Activated CD4-positive, CD25-positive, alpha-beta regulatory T cell treated with anti-CD3 and anti-CD28 coated beads, Interleukin-2, amount 50 U/mL, for 72 hours (primary cell): ENCODE results near the gene NAPSA.
"Not testable (repeated sequence)": the region's sequence is repeated elsewhere in the genome, so short reads cannot be mapped to it uniquely, and the experiment has no call there.

Source experiments
- DNase-seq: peaks from one replicate; pipeline ENCODE4 v3.0.0; 2021

The NAPSA gene

DNA sequence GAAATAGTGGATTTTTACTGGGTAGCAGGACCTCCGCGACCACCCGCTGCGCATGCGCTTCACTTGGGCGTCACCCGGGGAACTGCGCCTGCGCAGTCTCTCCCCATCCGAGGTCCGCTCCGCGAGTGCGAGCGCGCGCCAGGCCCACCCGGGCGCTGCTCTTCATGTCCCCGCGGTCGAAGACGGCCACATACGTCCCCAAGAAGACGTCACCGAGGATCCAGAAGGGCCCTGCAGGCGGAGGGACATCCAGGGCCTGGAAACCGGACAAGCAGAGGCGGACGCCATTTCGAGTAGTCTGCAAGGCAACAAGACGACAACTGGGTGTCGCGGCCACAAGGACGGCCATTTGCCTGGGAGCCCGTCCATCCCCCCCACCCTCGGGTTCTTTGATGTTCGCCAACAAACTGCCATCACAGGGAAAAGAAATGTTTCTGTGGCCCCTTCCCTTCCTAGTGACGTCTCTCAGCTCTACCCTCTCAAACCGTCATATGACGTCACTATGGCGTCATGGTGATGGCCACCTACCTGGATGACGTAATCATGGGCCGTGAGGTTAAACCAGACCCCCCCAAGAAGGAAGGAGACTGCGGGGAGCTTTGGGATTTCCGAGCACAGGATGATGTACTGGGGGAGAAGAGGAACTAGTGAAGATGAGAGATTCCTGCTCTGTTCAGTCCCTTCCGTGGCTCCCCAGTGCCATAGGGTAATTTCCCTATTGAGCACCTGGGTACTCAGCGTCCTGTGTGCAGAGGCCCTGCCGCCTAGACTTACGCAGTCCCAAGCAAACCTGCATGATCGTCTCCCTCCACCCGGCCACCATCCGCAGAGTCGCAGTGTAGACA lies 6.7 kb downstream of the NAPSA start:
- DNase-seq = peak; percentile 79

DNA sequence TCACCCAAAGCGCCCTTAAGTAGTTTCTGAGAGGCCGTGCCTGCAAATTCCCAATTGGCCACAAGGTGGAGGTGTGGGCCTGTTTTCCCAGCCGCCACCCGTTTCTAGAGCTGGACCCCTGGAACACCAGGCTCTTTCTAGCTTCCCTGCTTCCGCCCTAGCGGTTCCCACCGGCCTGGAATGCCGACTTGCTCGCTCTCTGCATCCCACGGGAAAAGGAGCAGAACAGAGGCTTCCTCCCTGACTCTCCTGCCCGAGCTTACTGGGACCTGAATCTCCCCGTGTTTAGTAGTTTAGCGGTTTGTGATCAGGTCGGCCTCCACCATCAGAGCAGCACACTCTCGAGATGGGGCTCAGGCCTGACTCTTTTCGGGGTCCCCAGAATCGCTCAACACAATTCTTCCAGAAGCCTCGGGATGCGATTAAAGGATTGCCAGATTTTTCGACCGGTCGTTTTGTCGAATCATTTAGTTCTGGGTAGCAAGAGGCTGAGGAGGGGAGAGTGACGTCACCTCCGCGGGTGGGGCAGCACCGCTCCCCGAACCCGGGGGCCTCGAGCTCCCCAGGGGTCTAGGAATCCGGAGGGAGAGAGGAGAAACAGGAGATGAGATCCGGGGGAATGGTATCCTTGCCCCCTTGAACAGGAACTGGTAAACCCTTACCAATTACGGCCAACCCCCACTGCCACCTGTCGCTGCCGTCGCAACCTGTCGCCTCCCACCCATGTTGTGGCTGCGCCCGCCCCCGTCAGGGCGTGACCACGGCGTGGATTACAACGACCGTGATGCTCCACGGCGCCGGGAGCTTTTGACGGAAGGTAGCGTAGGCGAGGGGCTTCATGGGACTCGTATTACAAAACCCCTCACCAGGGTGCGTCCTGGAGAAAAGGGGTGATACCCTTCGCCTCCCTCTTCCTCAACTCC lies 8.0 kb downstream of the NAPSA start:
- DNase-seq = peak; percentile 81

DNA sequence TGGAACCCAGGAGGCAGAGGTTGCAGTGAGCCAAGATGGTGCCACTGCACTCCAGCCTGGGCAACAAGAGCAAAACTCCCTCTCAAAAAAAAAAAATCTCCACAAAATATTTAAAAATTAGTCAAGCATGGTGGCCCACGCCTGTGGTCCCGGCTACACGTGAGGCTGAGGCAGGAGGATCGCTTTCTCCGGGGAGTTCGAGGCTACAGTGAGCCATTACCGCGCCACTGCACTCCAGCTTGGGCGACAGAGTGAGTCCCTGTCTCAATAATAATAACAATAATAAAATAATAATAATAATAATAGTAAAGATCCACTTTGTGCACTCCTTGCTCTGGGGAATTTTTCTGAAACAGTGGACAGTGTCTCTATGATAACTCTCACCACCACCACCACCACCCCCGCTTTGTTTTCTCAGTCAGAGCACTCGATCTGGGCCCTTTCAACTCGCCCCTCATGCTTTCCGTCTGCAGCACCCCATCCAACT lies 8.7 kb downstream of the NAPSA start:
- no peak for DNase-seq

DNA sequence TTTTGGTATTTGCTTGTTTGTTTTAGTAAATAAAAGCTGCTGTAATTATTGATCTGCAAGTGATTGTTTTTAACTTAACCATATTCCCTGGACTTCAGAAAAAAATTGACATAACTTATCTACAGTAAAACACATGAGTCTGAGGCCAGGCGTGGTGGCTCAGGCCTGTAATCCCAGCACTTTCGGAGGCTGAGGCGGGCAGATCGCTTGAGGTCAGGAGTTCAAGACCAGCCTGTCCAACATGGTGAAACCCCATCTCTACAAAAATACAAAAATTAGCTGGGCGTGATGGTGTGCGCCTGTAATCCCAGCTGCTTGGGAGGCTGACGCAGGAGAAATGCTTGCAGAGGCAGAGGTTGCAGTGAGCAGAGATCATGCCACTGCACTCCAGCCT lies 12.0 kb downstream of the NAPSA start:
- not testable (repeated sequence) for DNase-seq

DNA sequence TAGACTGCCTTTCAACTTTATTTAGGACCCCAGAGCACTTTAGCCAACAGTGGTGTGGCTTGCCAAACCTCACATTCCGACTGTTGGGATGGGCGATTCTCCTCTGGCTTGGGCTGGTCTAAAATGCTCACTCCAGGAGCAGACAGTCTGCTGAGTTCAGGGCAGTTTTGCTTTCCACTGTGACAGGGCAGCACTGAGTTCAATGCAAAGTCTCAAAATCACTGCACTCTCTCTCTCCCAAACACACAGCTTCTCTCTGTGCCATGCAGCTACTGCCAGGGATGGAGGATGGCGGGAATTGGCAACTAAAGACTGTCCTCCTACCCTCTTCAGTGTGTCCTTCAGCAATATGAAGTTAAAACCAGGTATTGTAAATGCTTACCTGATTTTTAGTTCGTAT lies 13.2 kb downstream of the NAPSA start:
- DNase-seq = no peak

DNA sequence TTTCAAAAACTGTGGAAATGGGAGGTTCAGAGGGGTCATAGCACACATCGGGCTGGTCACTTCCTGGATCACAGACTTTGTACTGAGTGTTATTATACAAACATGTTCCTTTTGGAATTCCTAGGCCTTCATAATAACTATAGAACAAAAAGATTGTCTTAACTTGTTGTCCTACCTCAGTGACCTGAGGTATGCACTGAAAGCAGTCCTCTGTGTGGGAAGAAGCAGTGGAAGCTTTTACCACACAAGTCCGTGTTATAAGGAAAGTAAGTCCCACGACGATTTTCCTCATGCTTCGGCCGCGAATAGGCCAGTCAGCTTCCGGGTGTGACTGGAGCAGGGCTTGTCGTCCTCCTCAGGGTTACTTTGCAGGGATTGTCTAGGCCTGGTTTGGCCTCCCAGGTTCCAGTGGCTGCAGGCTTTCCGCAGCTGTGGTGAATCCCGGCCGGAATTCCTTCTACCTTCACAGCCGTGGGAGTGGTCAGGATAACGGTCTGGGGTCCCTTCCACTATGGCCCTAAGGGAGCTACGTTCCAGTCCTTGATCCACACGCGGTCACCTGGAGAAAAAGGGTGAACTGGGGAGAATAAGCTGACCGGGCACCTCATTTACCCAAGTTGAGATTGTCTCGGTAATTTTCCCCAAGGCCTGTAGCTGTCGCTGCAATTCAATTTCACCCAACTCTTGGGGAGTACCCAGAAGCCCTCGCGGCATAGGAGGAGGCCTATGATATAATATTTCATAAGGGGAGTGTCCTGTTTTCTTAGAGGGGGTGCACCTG lies 16.0 kb downstream of the NAPSA start:
- DNase-seq = no peak

DNA sequence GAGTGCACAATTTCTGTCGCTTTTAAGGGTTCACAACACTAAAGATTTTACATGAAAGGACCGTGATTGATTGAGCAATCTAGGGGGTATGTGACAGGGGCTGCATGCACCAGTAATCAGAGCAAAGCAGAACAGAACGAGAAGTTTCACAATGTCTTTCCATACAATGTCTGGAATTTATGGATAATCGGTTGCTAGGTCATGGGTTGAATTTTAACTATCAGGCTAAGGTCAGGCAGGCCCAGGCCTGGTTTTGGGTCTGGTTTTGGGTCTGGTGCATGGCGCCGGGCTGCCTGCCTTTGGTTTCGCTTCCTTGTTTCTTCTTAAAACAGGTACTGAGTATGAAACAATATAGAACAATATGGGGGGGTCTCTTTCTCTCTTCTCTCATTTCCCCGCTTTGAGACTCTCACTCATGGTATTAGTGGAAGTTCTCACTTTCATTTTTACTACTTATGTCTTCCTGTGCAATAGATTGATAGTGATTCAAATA lies 18.3 kb downstream of the NAPSA start:
- not testable (repeated sequence) for DNase-seq

DNA sequence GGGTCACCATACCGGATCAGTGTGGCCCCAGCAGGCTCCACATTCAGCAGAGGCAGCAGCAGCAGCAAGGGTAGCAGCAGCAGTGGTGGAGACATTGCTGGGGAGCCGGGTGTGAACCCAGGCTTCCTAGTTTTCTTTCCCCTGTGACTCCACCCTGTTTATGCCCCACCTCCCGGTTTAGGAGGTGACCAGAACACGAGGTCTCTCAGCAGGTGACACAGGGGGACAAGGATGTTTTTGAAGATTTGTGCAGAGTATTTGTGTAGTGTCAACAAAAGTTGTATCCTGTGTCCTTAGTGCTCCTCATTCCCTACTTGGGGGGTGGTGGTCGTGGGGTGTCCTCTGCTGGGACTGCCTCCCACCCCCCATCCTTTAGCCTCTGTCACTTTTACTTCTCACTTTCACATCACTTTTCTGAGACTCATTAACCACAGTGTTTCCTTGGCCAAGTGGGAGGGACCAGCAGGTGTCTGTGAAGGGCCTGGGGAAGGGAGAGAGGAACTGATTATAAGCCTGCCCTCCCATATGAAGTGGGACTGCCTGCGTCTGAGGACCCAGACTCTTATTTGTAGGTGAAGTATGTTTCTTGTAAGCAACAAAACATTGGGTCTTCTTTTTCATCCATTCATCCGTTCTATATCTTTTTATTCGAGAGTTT lies 20.6 kb downstream of the NAPSA start:
- no peak for DNase-seq

DNA sequence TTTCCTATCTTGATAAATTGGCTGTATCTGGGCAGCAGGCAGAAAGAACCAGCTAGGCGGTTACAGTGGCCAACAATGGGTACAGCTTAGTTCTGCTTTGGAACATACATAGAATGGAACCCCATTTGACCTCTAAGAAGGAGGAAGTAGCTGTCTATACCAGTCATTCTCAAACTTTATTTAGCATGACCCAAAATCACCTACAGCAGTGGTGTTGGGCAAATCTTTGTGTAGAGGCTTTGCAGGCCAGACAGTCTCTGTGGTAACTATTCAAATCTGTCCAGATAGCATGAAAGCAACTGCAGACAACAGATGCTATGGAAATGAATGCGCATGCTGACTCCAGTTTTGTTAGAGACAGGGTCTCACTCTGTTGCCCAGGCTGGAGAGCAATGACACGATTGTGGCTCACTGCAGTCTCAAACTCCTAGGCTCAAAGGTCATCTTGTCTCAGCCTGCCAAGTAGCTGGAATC lies 24.3 kb downstream of the NAPSA start:
- DNase-seq = no peak

DNA sequence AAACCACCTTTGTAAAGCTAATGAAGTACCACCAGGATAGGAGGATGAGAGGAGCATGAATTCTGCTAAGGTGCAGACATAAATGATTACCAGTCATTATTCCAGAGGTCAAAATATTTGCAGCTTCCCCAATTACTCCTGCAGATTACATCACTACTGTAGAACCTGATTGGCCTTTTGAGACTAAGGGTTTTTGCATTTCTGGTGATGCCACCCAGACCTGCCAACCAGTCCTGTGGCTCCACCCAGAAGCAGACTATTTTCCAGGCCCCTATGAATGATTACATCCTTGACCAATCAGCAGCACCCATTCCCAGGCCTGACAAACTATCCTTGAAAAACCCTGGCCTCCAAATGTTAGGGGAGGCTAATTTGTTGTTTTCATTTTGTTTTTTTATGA lies 25.1 kb downstream of the NAPSA start:
- DNase-seq = no peak

DNA sequence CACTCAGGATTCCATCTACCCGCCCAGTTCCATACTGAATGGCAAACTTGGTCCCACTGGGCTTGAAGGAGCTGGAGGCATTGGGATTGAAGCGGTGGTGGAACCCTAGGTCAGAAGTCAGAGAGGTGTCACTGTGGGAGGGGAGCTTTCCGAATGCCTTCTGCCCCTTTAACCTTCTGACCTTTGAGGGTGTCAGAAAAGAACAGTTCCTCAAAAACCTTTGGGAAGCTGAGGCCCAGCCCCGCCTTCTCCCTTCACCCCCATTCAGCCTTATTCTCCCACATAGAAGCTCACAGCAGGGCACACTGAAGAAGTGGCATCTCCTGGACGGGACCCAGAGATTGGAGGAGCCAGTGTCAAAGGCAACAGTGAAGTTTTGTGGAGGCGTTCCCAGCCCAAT lies 28.4 kb downstream of the NAPSA start:
- DNase-seq = not testable (repeated sequence)

DNA sequence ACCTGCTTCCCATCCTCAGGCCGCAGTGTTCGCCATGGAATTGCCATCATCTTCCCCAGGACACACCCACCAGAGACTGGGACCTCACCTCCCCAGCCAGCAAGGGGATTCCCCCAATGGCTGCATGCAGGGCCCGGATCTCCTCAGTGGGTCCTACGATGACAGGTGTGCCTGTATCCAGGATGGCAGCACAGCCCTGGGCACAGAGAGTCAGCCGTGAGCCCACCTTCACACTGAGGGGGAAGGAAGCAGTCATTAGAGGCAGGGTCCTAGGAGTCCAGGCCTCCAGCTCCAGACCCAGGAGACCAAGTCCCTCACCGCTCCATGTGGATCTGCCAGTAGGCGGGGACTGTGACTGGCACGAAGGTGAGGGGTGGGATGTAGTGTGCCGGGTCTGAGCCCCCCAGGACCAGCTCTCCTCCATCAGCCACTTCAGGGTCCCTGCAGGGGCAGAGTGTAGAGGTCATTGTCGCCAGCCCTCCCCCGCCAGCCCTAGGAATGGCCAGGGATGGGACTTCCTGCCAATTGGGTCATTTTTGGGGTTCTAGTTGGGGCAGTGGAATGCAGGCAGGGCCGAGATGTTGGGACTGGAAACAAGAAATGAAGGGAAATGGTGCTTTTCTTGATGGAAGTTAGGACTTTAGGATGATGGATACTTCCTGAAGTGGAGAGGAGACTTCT lies 30.6 kb downstream of the NAPSA start:
- DNase-seq = no peak

DNA sequence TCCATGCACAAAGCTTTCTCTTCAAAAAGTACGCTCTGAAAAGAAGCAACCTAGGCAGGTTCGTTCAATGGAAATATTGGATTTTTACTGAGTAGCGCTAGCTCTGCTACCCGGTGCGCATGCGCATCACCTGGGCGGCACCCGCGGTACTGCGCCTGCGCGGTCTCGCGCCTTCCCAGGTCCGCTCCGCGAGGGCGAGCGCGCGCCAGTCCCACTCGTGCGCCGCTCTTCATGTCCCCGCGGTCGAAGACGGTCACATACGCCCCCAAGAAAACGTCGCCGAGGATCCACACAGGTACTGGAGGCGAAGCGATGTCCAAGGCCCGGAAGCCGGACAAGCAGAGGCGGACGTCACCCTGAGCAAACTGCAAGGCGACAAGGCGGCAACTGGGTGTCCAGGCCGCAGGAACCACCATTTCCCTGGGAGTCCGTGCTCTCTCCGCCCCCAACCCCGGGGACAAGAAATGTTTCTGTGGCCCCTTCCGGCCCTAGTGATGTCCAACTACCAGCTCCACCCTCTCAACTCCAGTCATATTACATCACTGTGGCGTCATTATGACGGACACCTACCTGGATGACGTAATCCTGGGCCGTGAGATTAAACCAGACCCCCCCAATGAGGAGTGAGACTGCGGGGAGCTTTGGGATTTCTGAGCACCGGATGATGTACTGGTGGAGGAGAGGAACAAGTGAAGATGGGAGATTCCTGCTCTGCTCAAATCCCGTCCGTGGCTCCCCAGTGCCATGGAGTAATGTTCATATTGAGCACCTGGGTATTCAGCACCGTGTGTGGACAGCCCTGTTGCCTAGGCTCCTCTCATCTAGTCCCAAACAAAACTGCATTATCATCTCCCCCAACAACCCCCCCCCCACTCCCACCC lies 31.5 kb downstream of the NAPSA start:
- peak; percentile 88 for DNase-seq

DNA sequence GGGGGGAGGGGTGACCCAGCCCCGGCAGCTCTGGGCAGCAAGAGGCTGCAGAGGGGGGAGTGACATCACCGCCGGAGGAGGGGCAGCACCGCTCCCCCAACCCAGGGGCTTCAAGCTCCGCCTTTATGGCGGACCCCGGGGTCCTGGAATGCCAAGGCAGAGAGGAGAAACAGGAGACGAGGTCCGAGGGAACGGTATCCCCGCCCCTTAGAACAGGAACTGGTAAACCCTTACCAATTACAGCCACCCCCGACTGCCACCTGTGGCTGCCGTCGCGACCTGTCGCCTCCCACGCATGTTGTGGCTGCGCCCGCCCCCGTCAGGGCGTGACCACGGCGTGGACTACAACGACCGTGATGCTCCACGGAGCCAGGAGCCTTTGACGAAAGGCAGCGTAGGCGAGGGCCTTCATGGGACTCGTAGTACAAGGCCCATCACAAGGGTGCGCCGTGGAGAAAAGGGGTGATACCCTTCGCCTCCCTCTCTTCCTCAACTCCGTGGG lies 32.2 kb downstream of the NAPSA start:
- peak; percentile 83 for DNase-seq

DNA sequence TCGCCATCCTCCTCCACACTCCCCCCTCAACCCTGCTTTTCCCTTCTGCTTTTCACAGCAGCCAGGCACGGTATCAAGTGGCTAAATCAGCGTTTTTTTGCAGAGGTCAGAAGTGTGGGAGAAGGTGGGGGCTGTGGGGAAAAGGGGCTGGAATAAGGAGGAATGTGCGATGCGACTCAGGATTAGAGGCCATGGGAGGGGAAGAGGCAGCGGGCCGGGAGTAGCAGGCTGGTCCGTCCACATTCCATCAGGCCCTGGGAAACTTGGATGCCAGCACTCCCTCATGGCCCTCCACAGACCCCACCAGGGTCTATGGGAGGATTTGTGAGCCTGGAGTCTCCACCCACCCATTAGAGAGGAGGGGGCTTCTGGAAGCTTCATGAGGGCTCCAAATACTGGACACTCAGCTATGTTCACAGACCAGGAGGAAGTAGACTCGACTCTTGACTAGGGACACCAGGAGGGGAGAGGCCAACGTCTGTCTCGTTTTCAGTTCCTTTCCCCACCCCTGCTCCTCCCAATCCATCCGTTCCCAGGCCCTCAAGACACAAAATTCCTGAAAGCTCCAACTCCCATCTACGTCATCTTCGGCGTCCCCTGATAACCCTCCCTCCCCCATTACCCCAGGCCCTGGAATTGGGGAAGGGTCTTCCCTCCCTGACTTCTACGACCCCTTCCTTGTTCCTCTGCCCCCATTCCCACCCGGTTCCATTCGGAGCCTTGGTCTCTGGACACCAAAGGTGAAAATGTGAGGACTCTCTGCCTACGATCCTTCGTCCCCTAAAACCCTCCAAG lies 33.0 kb downstream of the NAPSA start:
- DNase-seq = no peak

DNA sequence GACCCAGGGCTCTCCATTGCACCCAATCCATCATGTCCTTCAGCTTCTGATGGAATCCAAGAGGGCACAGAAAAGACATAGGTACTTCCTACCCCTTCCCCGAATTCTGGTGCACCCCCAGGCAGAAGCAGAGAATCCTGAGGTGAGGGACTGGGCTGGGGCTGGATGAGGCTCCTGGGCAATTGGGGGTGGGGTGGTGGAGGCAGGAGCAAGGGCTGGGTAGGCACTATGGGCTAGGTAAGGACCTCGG lies 33.5 kb downstream of the NAPSA start:
- DNase-seq = no peak

DNA sequence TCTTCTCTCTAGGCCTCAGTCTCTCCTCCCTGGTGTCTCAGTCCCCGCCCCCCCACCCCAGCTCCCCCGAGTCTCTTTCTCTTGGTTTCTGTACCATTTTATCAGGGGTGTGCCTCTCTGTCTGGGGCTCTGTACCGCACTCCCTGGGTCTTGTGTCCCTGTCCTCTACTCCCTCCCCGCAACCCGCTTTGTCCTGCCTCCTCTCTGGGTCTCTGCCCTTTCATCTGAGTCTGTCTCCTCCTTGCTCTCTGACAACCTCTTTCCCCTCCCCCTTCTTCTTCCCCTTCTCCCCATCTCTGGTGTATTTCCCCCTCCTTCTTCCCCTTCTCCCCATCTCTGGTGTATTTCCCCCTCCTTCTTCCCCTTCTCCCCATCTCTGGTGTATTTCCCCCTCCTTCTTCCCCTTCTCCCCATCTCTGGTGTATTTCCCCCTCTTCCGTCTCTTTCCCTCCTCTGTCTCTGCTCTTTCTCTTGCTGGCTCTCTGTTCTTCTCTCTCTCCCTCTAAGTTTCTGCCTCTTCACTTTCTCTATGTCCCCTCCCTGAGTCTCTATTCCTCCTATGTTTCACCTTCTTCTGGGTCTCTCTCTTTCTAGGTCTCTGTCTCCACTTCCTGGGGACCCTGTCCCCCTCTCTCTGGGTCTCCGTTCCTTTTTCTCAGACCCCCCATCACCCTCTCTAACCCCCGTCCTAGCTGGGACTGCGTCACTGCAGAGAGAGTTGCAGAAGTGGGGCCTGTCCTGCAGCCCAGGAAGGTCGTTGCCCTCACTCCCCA lies 34.0 kb downstream of the NAPSA start:
- DNase-seq = no peak

DNA sequence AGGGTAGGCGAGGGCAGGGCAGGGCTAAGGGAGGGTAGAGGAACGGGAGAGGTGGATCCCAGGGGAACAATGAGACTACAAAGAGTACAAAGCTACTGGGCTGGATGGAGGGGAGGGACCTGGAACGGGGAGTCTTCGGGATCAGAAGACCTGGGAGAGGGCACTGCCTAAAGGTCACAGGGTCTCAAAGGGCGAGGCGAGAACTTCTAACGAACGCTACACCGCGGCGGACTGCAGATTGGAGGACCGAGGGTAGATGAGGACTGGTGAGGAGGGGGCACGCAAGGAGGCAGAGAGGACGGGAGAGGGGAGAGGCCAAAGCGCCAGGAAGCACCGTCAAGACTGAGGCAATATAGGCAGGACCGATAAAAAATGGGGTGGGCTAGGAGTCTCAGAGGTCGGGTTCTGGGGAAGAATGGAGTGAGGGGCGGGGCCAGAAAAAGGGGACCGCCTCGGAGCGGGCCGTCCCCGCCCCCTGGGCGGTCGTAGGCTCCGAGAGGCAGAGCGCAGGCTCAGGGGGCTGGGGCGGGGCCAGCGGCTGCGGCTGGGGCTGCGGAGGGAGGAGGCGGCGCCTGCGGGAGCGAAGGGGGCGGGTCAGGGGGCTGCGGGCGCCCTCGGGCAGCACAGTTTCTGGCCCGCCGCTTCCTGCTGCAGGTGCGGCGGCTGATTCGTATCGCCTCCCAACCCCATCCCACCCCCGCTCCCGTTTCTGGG lies 34.9 kb downstream of the NAPSA start:
- DNase-seq = peak; percentile 71
